Measurements from ENCODE around the gene PRR36. TPM values are rescaled to one million over a fixed set of nuclear protein-coding genes. Genes with fewer than 3 reads are reported as not detected.
A peak's percentile ranks its signal among the peaks of the same experiment; 100 is the strongest.

PRR36 gene
- total and polyA plus RNA-seq, 7 donors: under 0.01 to 0.23 TPM; not detected in 5

DNA sequence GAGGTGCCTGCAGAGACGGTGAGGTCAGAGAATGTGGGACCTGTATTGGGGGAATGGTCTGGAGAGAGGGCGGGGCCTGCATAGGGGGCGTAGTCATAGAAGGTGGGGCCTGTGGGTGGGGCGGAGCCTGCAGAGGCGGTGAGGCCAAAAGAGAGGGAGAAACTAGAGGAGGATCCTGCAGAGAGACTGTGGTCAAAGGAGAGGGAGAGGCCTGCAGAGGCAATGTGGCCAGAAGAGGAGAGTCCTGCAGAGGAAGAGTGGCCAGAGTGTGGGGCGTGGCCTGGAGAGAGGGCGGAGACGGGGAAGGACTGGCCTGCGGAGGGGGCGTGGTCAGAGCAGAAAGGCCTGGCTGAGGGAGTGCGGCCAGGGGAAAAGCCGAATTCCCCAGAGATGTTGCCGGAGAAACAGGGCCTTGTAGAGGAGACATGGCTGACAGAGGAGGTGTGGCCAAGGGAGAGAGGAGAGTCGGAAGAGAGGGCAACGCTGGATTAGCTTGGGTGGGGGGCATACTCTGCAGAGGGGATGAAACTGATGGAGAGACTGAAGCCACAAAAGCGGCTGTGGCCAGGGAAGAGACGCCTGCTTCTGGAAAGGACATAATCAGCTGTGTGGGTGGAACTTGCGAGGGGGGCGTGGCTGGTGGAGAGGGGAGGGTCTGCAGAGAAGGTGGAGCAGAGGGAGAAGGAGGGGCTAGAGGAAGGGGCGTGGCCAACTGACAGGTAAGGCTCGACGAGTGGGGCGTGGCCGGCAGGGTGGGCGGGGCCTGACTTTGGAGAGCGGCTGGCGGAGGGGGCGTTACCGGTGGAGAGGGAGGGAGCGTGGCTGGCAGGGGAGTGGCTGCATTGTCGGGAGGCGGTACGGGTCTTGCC, 2.5 kb downstream of the PRR36 start:
- no peak for TF ChIP-seq CTCF (IDR thresholded peaks at IDR 0.05)
- no peak for TF ChIP-seq EP300 (IDR thresholded peaks at IDR 0.05)
- no peak for TF ChIP-seq POLR2A (IDR thresholded peaks at IDR 0.05)
- TF ChIP-seq POLR2AphosphoS5 (IDR thresholded peaks at IDR 0.05): no peak
- Histone ChIP-seq H3K36me3 (no peaks in the 10 kb centered on the region), H3K27me3 (peaks cover 33 to 66% (median 65%) of the 10 kb centered on the region in 3 donors), H3K27ac (peak overlapping the region in 3 of 4 donors; percentile 0 to 46 (median 34)), H3K9me3 (no peaks in the 10 kb centered on the region), H3K4me3 (peak overlapping the region in 3 of 4 donors; percentile 7 to 26 (median 12)), H3K4me1 (peaks cover 0 to 55% (median 48%) of the 10 kb centered on the region in 4 donors)
- WGBS, 2 donors: 4 to 8% methylated on average over 33 of the region's 33 CpGs
- intact Hi-C loops (cut with DNase I): no loop called here
- DNase-seq: peak; percentile 86

DNA sequence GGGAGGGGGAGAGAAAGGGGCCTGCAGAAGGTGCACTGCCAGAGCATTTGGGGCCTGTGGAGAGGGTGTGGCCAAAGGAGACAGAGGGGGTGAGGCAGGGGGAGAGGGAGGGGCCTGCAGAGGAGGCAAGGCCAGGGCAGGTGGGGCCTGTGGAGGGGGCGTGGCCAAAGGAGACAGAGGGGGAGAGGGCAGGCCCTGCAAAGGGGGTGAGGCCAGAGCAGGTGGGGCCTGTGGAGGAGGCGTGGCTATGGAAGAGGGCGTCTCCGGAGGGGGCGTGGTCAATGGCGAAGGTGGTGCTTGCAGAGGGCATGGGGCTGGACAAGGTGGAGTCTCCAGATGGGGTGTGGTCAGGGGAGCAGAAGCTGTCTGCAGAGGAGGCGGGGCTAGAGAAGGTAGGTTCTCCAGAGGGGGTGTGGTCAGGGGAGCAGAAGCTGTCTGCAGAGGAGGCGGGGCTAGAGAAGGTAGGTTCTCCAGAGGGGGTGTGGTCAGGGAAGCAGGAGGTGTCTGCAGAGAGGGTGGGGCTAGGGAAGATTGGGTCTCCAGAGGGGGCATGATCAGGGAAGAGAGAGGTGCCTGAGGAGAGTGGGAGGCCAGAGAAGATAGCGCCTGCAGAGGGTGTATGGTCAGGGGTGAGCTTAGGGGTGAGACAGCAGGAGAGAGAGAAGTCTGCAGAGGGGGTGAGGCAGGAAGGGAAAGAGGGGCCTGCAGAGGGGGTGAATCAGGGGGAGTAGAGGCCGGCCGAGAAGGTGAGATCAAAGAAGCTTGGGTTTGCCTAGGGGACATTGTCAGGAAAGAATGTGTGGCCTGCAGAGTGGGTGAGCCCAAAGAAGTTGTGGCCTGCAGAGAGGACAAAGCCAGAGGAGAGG, 3.4 kb downstream of the PRR36 start:
- Histone ChIP-seq H3K27ac (peak overlapping the region in 3 of 4 donors; percentile 0 to 46 (median 34)), H3K36me3 (no peaks in the 10 kb centered on the region), H3K4me1 (peaks cover 0 to 55% (median 48%) of the 10 kb centered on the region in 4 donors), H3K9me3 (no peaks in the 10 kb centered on the region), H3K27me3 (peaks cover 33 to 69% (median 66%) of the 10 kb centered on the region in 3 donors), H3K4me3 (no peak overlapping the region)
- intact Hi-C loops (cut with DNase I): no loop called here
- 33 to 57% methylated on average over 11 of the region's 11 CpGs for WGBS, 2 donors
- no peak for TF ChIP-seq EP300 (IDR thresholded peaks at IDR 0.05)
- TF ChIP-seq CTCF (IDR thresholded peaks at IDR 0.05): no peak
- TF ChIP-seq POLR2A (IDR thresholded peaks at IDR 0.05): no peak
- TF ChIP-seq POLR2AphosphoS5 (IDR thresholded peaks at IDR 0.05): no peak
- DNase-seq: no peak

- intact Hi-C loops (cut with DNase I): loop anchor here (5.0 kb wide), 1 partner anchor 32 kb away; the partner anchor contains the start of gene MAP2K7
- H3K27ac ChIP-seq: peak overlapping the region; percentile 38 to 72 (median 46)
Observed at GRCh38 chr19:7869910-7870511, 4.2 kb downstream of the PRR36 start.

More at GRCh38 chr19:7869910-7870511, 4.2 kb downstream of the PRR36 start:
- WGBS, 2 donors: 12 to 22% methylated on average over 30 of the region's 30 CpGs
- TF ChIP-seq CTCF (IDR thresholded peaks at IDR 0.05) (no peak), EP300 (IDR thresholded peaks at IDR 0.05) (no peak), POLR2A (IDR thresholded peaks at IDR 0.05) (no peak), POLR2AphosphoS5 (IDR thresholded peaks at IDR 0.05) (no peak)
- Histone ChIP-seq H3K4me3 (peak overlapping the region in 3 of 4 donors; percentile 29 to 46 (median 42)), H3K27me3 (peaks cover 33 to 68% (median 58%) of the 10 kb centered on the region in 3 donors), H3K36me3 (no peaks in the 10 kb centered on the region), H3K9me3 (no peaks in the 10 kb centered on the region), H3K4me1 (peaks cover 0 to 55% (median 48%) of the 10 kb centered on the region in 4 donors)
- DNase-seq: no peak

Measured in sigmoid colon (tissue), 7 donors.